HCT116 (cell line): ENCODE results near the gene PHACTR1. TPM values are rescaled to one million over a fixed set of nuclear protein-coding genes. Genes with fewer than 3 reads are reported as not detected.

ENCODE experiments used
- ATAC-seq: fragments of 200-7000 bp; cut with Tn5 transposase; 2 replicates; pipeline ENCODE4 v1.9.1; 2020; ENCODE audit warnings: mild to moderate bottlenecking, moderate library complexity
- BruUV-seq: library from RNA; stranded (reverse); fragments of 400-500 nt; replicated peaks from 2 replicates; lab custom pipeline; 2021; lab: Mats Ljungman, UMichigan
- CTCF ChIA-PET: fragments of 300-600 bp; sonication (Branson Sonifier 250); formaldehyde crosslinking; loops from one replicate; lab custom pipeline; 2021; ENCODE audit warnings: antibody characterized with exemption; lab: Charles Lee
- POLR2A ChIA-PET: fragments of 300-600, 350-600 bp; sonication (Branson Sonifier 250); formaldehyde crosslinking; loops from one replicate; lab custom pipeline; 2021; ENCODE audit warnings: antibody characterized with exemption; lab: Charles Lee
- RAD21 ChIA-PET, 2 experiments: fragments of 300-600 bp; sonication (Branson Sonifier 250); formaldehyde crosslinking; loops; one replicate each; lab custom pipeline; 2023; ENCODE audit warnings: low total read pairs in 2 of 2; ENCODE audit not compliant: uncharacterized antibody in 2 of 2, unreplicated experiment in 2 of 2, low non-redundant PET in 1 of 2; lab: Charles Lee
- DNase-seq: peaks from one replicate; pipeline ENCODE4 v3.0.0-alpha.2; 2010; ENCODE audit warnings: low read depth, low spot score
- H2AFZ ChIP-seq: fragments of 200-600 bp; shearing (Covaris generic), sonication (generic); 2 replicates; pipeline ENCODE4 v1.6.1; 2017; ENCODE audit warnings: low read depth, mixed run types, mixed read lengths, antibody characterized with exemption, low read length; ENCODE audit not compliant: poor library complexity, severe bottlenecking
- H3K27ac ChIP-seq: 2 replicates; pipeline ENCODE4 v1.5.1; 2012; ENCODE audit warnings: low read depth, low read length
- H3K27me3 ChIP-seq: fragments of 200-600 bp; sonication (generic); 2 replicates; pipeline ENCODE4 v1.6.1; 2016; ENCODE audit warnings: mixed run types, low read length, mixed read lengths; ENCODE audit not compliant: insufficient read depth
- H3K36me3 ChIP-seq, 2 experiments: fragments of 200-500 bp in 1 of 2; fragments of 200-600 bp in 1 of 2; sonication (Bioruptor generic) in 1 of 2; sonication (generic) in 1 of 2; 2 replicates each; pipeline versions ENCODE4 v1.5.1 to v1.6.1; 2014 to 2016; ENCODE audit warnings: low read length in 2 of 2, inconsistent platforms in 1 of 2, mixed read lengths in 1 of 2, mixed run types in 1 of 2; ENCODE audit not compliant: insufficient read depth in 2 of 2, control insufficient read depth in 1 of 2
- H3K4me1 ChIP-seq, 2 experiments: fragments of 200-600 bp in 1 of 2; sonication (generic) in 1 of 2; 2 replicates each; pipeline versions ENCODE4 v1.5.1 to v1.6.1; 2012 to 2017; ENCODE audit warnings: low read length in 2 of 2, inconsistent platforms in 1 of 2, mild to moderate bottlenecking in 1 of 2, mixed read lengths in 1 of 2, mixed run types in 1 of 2, moderate library complexity in 1 of 2; ENCODE audit not compliant: insufficient read depth in 2 of 2, control insufficient read depth in 1 of 2
- H3K4me2 ChIP-seq: fragments of 200-600 bp; sonication (generic); 2 replicates; pipeline ENCODE4 v1.6.1; 2017; ENCODE audit warnings: mixed run types, low read length, mixed read lengths
- H3K4me3 ChIP-seq, 2 experiments: fragments of 200-600 bp in 1 of 2; sonication (generic) in 1 of 2; replicated peaks in 1 of 2; 2 replicates each; pipeline ENCODE4 v1.5.1; 2011 to 2016; ENCODE audit warnings: low read length in 2 of 2, control low read depth in 1 of 2, low read depth in 1 of 2, mild to moderate bottlenecking in 1 of 2, mixed read lengths in 1 of 2, mixed run types in 1 of 2
- H3K79me2 ChIP-seq: fragments of 200-600 bp; sonication (generic); 2 replicates; pipeline ENCODE4 v1.6.1; 2017; ENCODE audit warnings: mild to moderate bottlenecking, mixed run types, low read length, moderate library complexity, mixed read lengths; ENCODE audit not compliant: insufficient read depth
- H3K9ac ChIP-seq: fragments of 200-600 bp; sonication (generic); 2 replicates; pipeline ENCODE4 v1.6.1; 2016; ENCODE audit warnings: low read length, mixed read lengths
- H3K9me2 ChIP-seq: fragments of 200-600 bp; sonication (generic), shearing (Covaris generic); 2 replicates; pipeline ENCODE4 v1.6.1; 2017; ENCODE audit warnings: mixed run types, mild to moderate bottlenecking, moderate library complexity; ENCODE audit not compliant: insufficient read depth
- H3K9me3 ChIP-seq, 2 experiments: fragments of 200-500 bp in 1 of 2; fragments of 200-600 bp in 1 of 2; sonication (Bioruptor generic) in 1 of 2; sonication (generic) in 1 of 2; 2 replicates each; pipeline ENCODE4 v1.6.1; 2014 to 2017; ENCODE audit warnings: low read length in 2 of 2, mixed read lengths in 2 of 2, inconsistent platforms in 1 of 2, low read depth in 1 of 2, mild to moderate bottlenecking in 1 of 2, mixed run types in 1 of 2, moderate library complexity in 1 of 2; ENCODE audit not compliant: control insufficient read depth in 1 of 2, insufficient read depth in 1 of 2
- H4K20me1 ChIP-seq: fragments of 200-600 bp; sonication (generic), shearing (Covaris generic); 2 replicates; pipeline ENCODE4 v1.6.1; 2017; ENCODE audit warnings: mixed run types, mild to moderate bottlenecking, moderate library complexity; ENCODE audit not compliant: insufficient read depth
- CBX3 ChIP-seq: IDR thresholded peaks from 2 replicates; pipeline ENCODE4 v1.6.1; 2012; ENCODE audit warnings: low read depth
- EGR1 ChIP-seq: IDR thresholded peaks from 2 replicates; pipeline ENCODE4 v1.6.1; 2012; ENCODE audit warnings: low read depth
- ELF1 ChIP-seq: IDR thresholded peaks from 2 replicates; pipeline ENCODE4 v1.6.1; 2012; ENCODE audit warnings: low read depth, borderline replicate concordance
- EZH2 ChIP-seq: fragments of 200-600 bp; sonication (generic); IDR thresholded peaks from 2 replicates; pipeline ENCODE4 v1.6.1; 2017; ENCODE audit warnings: antibody characterized with exemption, mixed run types
- FOSL1 ChIP-seq: IDR thresholded peaks from 2 replicates; pipeline ENCODE4 v1.6.1; 2012; ENCODE audit warnings: low read depth
- JUND ChIP-seq: IDR thresholded peaks from 2 replicates; pipeline ENCODE4 v1.6.1; 2012
- POLR2A ChIP-seq: IDR thresholded peaks from 2 replicates; pipeline ENCODE4 v1.7.0; 2011; ENCODE audit warnings: borderline replicate concordance; ENCODE audit not compliant: insufficient read depth, insufficient read length; ENCODE audit errors: extremely low read depth
- POLR2AphosphoS5 ChIP-seq: IDR thresholded peaks from 2 replicates; pipeline ENCODE4 v1.6.1; 2011; ENCODE audit warnings: mild to moderate bottlenecking, low read depth, low read length, moderate library complexity
- RAD21 ChIP-seq: IDR thresholded peaks from 2 replicates; pipeline ENCODE4 v1.6.1; 2012; ENCODE audit warnings: low read depth, mild to moderate bottlenecking
- SIN3A ChIP-seq: IDR thresholded peaks from 2 replicates; pipeline ENCODE4 v1.6.1; 2012; ENCODE audit warnings: low read depth
- SRF ChIP-seq: IDR thresholded peaks from 2 replicates; pipeline ENCODE4 v1.6.1; 2012; ENCODE audit warnings: low read depth
- TCF7L2 ChIP-seq: IDR thresholded peaks from 2 replicates; pipeline ENCODE4 v1.7.0; 2011; ENCODE audit warnings: borderline replicate concordance, inconsistent platforms; ENCODE audit not compliant: insufficient read depth, insufficient read length; ENCODE audit errors: extremely low read depth
- YY1 ChIP-seq: IDR thresholded peaks from 2 replicates; pipeline ENCODE4 v1.6.1; 2011; ENCODE audit warnings: low read length, low read depth, moderate library complexity, mild to moderate bottlenecking; ENCODE audit not compliant: insufficient replicate concordance; ENCODE audit errors: extremely low read depth
- ZFX ChIP-seq: fragments of 450-650 bp; IDR thresholded peaks from 2 replicates; pipeline ENCODE4 v1.6.1; 2017
- intact Hi-C: fragments of 100-400 bp; cut with micrococcal nuclease; formaldehyde crosslinking; loops from 2 replicates; pipeline ENCODE4 v1.10.0; 2022
- total RNA-seq: library from RNA; stranded (reverse); gene quantifications from one replicate; pipeline ENCODE4 v1.2.1, GENCODE V29; 2021; ENCODE audit not compliant: unreplicated experiment
- TF ChIP-seq, protein P1 (sequence below): IDR thresholded peaks from 2 replicates; pipeline ENCODE4 v1.6.1; 2012; ENCODE audit warnings: low read depth
- TF ChIP-seq, protein P2 (sequence below): IDR thresholded peaks from 2 replicates; pipeline ENCODE4 v1.6.1; 2011; ENCODE audit warnings: mild to moderate bottlenecking, low read length, moderate library complexity; ENCODE audit not compliant: insufficient replicate concordance; ENCODE audit errors: extremely low read depth

PHACTR1 gene
- total RNA-seq, 1 experiment from 2014 or later: 0.17 TPM

DNA sequence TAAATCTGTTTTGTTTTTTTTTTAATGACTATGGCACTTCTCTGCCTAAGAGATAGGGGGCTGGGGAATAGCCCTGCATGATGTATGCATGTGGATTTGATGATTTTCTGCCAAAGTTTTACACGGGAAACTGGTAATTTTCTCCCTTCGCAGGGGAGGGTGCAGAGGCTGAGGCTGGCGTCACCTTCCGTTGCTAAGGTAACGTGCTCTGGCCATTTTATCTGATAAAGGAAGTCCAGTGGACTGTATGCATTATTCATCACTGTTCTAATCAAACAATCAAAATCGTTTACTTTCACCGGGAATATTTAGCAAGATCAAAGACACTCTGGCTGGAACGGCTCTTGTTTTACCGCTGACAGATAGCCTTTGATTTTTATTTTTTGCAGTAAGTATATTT lies 789 bp downstream of the PHACTR1 start:
- TF ChIP-seq RAD21 (no peak), CBX3 (no peak), SIN3A (no peak), POLR2A (no peak), SRF (no peak), ZFX (no peak), TCF7L2 (no peak), EZH2 (no peak), JUND (no peak)
- Histone ChIP-seq H2AFZ (no peak overlapping the region), H3K4me1 (no peaks in the 10 kb centered on the region), H4K20me1 (no peaks in the 10 kb centered on the region), H3K27ac (no peak overlapping the region), H3K36me3 (no peaks in the 10 kb centered on the region), H3K9me2 (no peaks in the 10 kb centered on the region), H3K4me3 (no peak overlapping the region), H3K79me2 (no peaks in the 10 kb centered on the region), H3K27me3 (peaks cover 26% of the 10 kb centered on the region), H3K9ac (no peak overlapping the region), H3K9me3 (no peaks in the 10 kb centered on the region), H3K4me2 (no peak overlapping the region)
- no TSS peak for BruUV-seq
- ChIA-PET RAD21 (no interaction called here), CTCF (no interaction called here), POLR2A (no interaction called here)
- intact Hi-C loops: no loop called here
- DNase-seq (no peak), ATAC-seq (no peak)

DNA sequence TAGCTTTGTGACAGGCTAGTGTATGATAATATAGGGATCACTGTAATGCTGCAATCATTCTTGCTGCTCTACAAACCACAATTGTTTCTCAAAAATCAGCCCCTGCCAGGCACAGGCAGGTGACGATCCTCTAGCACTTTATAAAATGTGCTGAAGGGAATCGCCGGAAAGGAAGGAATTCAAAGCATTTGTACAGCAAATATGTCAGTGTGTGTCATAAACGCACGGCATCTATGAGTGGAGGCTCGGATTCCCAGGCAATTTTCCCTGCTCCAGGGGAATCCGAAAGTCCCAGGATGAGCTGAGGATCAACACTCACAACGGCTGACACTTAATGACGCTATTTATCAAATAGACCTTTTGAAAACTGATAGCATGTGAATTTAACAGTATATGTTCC lies 1.4 kb downstream of the PHACTR1 start:
- POLR2A ChIA-PET: no interaction called here
- Histone ChIP-seq H2AFZ (no peak overlapping the region), H3K9me2 (no peaks in the 10 kb centered on the region), H3K4me3 (no peak overlapping the region), H4K20me1 (no peaks in the 10 kb centered on the region), H3K4me1 (no peaks in the 10 kb centered on the region), H3K79me2 (no peaks in the 10 kb centered on the region), H3K27me3 (peaks cover 27% of the 10 kb centered on the region), H3K9ac (no peak overlapping the region), H3K36me3 (no peaks in the 10 kb centered on the region), H3K27ac (no peak overlapping the region), H3K4me2 (no peak overlapping the region), H3K9me3 (no peaks in the 10 kb centered on the region)
- intact Hi-C loops: no loop called here
- DNase-seq (no peak), ATAC-seq (no peak)
- CTCF ChIA-PET: no interaction called here
- BruUV-seq: no TSS peak
- RAD21 ChIA-PET: no interaction called here
- TF ChIP-seq YY1 (no peak), POLR2AphosphoS5 (no peak), EZH2 (no peak), SRF (no peak), POLR2A (no peak), SIN3A (no peak), FOSL1 (no peak), RAD21 (no peak), JUND (no peak), TCF7L2 (no peak), EGR1 (no peak), ELF1 (no peak), ZFX (no peak)
- TF ChIP-seq, protein P1, sequence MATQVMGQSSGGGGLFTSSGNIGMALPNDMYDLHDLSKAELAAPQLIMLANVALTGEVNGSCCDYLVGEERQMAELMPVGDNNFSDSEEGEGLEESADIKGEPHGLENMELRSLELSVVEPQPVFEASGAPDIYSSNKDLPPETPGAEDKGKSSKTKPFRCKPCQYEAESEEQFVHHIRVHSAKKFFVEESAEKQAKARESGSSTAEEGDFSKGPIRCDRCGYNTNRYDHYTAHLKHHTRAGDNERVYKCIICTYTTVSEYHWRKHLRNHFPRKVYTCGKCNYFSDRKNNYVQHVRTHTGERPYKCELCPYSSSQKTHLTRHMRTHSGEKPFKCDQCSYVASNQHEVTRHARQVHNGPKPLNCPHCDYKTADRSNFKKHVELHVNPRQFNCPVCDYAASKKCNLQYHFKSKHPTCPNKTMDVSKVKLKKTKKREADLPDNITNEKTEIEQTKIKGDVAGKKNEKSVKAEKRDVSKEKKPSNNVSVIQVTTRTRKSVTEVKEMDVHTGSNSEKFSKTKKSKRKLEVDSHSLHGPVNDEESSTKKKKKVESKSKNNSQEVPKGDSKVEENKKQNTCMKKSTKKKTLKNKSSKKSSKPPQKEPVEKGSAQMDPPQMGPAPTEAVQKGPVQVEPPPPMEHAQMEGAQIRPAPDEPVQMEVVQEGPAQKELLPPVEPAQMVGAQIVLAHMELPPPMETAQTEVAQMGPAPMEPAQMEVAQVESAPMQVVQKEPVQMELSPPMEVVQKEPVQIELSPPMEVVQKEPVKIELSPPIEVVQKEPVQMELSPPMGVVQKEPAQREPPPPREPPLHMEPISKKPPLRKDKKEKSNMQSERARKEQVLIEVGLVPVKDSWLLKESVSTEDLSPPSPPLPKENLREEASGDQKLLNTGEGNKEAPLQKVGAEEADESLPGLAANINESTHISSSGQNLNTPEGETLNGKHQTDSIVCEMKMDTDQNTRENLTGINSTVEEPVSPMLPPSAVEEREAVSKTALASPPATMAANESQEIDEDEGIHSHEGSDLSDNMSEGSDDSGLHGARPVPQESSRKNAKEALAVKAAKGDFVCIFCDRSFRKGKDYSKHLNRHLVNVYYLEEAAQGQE: no peak
- TF ChIP-seq, protein P2, sequence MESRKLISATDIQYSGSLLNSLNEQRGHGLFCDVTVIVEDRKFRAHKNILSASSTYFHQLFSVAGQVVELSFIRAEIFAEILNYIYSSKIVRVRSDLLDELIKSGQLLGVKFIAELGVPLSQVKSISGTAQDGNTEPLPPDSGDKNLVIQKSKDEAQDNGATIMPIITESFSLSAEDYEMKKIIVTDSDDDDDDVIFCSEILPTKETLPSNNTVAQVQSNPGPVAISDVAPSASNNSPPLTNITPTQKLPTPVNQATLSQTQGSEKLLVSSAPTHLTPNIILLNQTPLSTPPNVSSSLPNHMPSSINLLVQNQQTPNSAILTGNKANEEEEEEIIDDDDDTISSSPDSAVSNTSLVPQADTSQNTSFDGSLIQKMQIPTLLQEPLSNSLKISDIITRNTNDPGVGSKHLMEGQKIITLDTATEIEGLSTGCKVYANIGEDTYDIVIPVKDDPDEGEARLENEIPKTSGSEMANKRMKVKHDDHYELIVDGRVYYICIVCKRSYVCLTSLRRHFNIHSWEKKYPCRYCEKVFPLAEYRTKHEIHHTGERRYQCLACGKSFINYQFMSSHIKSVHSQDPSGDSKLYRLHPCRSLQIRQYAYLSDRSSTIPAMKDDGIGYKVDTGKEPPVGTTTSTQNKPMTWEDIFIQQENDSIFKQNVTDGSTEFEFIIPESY: no peak
